HG03196 (cell line): ENCODE measurements around the gene ACO1.
A peak's percentile ranks its signal among the peaks of the same experiment; 100 is the strongest.
"Not testable (repeated sequence)": the region's sequence is repeated elsewhere in the genome, so short reads cannot be mapped to it uniquely, and the experiment has no call there.

ENCODE experiments used
- ATAC-seq: cut with Tn5 transposase; IDR thresholded peaks from one replicate; pipeline ENCODE4 v1.9.1; 2021; ENCODE audit not compliant: unreplicated experiment

The ACO1 gene

DNA sequence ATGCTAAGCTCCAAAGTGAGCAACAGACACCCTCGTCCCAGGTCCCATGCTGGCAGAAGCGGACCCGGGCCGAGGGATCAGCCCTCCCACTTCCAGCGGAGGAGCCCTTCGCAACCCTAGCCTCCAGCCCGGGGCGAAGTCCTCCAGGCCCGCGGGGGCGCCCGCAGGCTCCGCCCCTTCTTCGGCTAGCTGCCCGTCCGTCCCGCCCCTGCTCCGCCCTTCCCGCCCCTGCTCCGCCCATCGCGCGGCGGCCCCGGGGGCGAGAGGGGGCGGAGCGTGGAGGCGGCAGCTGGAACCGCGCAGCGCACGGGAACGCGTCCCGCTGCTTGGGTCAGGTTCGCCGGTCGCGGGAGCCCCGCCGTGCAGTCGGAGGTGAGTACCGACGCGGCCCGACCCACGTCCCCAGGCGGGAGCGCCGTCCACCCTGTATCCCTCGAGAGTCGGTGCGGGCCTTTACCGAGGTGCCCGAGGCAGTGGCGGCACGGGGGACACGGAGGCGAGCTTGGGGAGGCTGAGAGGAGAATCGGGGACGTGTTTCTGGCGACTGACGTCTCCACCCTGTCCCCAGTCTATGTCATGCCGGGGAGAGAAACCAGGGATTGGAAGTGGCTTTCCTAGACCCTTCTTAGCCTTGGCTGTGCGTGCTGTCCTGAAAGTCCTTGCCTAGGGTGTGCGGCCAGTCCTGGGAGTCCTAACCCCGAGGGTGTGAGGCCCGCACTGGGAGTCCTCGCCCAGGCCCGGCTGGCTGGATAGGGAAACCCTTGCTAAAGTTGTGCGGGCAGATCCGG, at the start of gene ACO1:
Gene ACO1 (plus strand): TSS at position 280 of the 788 bp plus-strand sequence. CDS start 20,864 bp downstream, outside the sequence.
- ATAC-seq: peak; percentile 99

DNA sequence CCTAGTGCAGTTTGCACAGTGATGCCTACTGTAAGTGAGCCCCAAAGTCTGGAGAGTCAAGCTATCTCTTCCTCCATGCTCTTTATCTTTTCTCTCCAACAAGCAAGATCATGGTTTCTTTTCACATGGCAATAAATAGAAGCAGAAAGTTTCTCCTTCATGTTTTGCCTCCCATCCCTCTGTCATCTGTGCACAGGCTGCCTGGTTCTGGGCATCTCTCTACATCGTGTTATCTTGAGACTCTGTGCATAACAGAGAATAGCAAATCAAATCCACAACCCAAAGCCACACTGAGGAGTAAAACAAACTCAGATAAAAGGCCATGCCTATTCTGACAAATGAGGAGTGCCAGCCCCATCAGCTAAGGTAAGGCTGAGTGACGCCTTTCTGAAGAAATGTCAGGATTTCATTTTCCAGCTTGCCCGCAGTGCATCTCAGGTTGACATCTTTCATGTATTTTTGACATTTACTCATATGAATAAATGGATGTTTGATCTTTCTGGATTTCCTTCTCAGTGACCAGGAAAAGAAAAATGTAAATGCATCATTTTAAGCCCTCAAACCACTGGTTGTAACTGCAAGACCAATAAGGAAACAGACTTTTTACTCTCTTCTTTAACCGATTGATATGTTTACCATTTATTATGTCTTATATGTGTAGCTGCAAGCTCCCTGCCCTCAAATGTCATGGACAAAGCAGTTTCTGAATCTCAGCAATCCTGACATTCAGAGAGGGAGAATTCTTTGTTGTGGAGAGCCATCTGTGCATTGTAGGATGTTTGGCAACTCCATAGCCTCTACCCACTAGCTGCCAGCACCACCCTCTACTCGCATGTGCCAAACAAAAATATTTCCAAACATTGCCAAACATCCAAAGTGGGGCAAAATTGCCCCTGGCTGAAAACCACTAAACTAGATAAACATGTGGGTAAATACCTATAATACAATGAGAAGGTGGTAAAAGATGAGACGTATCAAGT, 49.2 kb upstream of the ACO1 start:
- no peak for ATAC-seq

DNA sequence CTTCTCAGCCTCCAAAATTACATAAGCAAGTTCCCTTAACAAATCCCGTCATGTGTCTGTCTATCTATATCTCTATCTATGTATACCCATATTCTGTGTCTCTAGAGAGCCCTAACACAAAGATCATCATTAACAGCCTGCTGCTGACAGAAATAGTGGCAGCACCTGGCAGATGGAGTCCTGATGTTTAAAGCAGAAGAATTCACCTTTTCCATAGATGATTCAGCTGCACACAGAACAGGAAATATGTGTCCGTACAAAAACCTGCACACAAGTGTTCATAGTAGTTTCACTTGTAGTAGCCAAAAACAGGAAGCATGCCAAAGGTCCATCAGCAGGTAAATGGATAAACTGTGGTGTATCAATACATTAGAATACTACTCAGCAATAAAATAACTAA, 45.0 kb upstream of the ACO1 start:
- peak; percentile 81 for ATAC-seq

DNA sequence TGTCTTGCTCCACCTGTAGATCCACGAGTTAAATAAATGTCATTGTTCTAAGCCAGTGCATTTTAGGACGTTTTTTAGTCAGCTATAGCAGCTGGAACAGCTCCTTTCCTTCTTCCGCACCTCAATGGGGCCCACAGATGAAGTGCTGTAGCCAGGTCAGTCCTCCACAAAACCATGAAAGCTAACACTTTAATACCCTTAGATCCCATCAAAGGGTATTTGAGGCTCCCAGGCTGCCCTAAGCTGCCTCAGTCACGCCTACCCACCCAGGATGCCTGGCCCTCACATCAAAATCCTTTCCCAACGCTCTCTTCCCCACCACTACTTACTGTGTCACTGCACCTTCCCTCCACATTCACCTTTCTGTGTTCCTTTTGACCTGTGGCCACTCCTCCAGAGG, 44.1 kb upstream of the ACO1 start:
- ATAC-seq: no peak

DNA sequence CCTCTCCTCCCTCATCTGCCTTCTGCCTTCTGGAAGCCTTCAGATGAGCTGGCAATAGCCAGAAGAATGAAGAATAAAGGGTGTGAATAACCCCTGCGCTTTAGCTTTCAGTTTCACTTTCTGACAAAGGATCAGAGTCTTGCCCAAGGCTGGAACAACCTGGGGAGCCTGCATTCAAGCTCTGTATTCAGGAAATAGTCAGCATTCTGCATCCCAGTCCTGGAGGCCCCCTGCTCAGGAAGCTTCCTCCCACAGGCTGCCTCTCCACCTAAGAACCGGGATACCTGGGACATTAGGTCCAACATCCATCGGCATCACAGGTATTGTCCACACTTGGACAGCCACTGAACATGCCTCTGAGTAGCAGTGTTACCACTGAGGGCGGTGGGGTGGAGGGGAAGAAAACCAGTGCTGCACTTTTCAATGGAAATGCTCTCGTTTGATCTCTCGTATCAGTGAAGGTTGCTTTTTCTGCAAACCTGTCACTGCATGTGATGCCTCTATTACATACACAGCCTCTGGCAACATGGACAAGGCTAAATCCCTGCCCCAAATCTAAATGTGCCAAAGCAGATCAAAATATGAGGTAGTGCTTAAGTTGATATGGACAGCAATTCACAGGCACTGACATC, 39.8 kb upstream of the ACO1 start:
- ATAC-seq: no peak

- ATAC-seq: no peak
Observed at GRCh38 chr9:32345243-32345642, 39.2 kb upstream of the ACO1 start.

GRCh38 chr9:32347571-32347970, 36.9 kb upstream of the ACO1 start:
- no peak for ATAC-seq

GRCh38 chr9:32348106-32348695, 36.2 kb upstream of the ACO1 start:
- no peak for ATAC-seq

DNA sequence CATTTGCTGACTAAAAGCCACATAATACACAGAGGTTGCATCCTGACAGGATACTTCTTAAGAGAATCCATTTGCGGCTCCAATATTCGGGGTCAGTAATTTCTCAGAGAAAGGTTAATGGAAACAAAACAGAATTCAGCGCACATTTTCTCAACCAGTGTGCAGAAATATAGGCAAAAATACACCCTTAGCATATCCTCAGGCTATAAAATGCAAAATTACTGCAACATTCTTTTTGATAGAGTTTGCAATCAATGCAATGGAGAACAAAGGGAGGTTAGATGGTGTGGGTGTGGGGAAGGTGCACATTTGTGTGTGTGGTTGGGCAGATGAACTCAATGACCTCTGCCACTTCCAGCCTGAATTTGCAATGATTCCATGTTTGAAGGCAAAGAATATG, 35.4 kb upstream of the ACO1 start:
- no peak for ATAC-seq

GRCh38 chr9:32350682-32351081, 33.8 kb upstream of the ACO1 start:
- ATAC-seq: no peak

DNA sequence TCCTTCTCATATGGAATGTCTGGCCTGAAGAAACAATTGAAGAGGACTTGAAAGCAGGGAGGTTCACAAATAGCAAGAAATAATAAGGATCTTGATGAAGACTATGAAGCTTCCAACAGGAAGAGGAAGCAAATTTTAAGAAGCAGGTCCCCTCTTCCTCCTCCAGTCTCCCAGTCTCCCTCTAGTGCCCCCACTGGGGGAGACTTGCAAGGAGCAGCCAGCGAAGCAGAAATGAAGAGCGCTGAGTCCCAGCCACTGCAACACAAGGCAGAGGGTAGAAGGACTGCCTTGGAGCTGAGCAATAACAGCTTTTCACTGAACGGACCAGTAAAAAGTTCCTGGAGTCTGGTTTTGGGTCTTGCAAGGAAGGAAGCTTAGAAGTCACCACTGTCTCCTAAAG, 32.6 kb upstream of the ACO1 start:
- ATAC-seq: no peak

DNA sequence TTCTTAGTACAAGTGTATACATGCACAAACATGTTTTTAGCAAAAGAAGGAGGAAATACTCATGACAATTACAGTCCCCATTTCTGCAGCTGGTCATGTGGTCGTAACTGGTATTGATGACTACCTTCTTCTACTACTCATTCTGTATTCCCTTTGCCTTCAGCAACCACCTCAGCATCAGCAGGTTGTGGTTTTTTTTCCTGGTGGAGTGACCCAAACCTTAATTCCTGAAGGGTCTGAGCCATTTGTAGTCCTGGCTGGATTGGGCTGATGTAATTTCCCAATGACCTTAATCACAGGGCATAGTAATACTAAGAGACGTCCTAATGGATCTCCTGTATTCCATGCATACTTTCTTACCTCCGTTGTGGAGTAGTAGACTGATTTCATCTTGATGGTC, 31.0 kb upstream of the ACO1 start:
- not testable (repeated sequence) for ATAC-seq

GRCh38 chr9:32359452-32359851, 25.0 kb upstream of the ACO1 start:
- ATAC-seq: no peak

DNA sequence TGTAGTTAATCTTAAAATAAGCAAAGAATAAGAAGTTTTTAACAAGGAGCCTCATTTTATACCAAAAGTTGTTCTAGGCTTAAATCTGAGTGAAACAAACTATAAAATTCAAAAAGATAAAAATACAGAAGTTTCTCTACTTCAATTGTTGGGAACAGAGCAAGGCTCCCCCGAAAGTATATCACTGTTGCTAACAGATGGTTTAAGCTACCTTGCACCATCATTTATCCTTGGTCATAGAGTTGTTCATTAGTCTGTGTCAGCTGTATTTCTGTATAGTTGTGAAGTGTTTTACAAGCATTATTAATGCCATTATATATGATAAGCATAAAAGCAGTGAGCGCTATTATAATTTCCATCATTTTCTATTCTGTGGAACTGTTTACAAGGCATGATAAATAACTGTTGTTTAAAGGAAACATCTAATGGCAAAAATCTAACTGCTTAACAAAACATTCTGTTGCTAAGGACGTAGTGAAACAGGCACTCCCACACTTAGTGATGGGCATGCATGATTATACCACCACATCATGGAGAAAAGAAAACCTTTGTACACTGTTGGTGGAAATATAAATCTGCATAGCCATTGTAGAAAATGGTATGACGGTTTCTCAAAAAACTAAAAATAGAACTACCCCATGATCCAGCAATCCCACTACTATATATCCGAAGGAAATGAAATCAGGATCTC, 23.3 kb upstream of the ACO1 start:
- ATAC-seq: no peak

GRCh38 chr9:32371279-32371678, 13.2 kb upstream of the ACO1 start:
- ATAC-seq: no peak

DNA sequence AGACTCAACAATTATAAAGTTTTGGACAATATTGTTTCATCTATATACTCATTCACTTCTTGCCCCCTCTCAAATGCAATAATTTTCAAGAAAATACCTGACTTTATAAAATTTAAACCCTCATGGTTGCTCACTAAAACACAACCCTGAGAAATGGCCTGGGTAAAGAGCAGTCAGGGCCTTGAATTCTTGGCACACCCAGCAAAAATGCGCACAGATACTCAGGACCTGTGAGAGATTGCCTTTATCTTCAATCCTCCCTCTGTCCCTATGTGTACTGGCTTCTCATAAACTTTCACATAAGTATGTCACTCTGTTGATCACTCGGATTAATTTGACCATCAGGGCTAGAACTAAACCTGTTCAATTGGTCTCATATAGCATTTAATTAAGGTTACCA, 12.8 kb upstream of the ACO1 start:
- ATAC-seq: no peak

GRCh38 chr9:32376285-32376684, 8.2 kb upstream of the ACO1 start:
- no peak for ATAC-seq

- peak; percentile 61 for ATAC-seq
Observed at GRCh38 chr9:32378496-32378895, 5.9 kb upstream of the ACO1 start.

DNA sequence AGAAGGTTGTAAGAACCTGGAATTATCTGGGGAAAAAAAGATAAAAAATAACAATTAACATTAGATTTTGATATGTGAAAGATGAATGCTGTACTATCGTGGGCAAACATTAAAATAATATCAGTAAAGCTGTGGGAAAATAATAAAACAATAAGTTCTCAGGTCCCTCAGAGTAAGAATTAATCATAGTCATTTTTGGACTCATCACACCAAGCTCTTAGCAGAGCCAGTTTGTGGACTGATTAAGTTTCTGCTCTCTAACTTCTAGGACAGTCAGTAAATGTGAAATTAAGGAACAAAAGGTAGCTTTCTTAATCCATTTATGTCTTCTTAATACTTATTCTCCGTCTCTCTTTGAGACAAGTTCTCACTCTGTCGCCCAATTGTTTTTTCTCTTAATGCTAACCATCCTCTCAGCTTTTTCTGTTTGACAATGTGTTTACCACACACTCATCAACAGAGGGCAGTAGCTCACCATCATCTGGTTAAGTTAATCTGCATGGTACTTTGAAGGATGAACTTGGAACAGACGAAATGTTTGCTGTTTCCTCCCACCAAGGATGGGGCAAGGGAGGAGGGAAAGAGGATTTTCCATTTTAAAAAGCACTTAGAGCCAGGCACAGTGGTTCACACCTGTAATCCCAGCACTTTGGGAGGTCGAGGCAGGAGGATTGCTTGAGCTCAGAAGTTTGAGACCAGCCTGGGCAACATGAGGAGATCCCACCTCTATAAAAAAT, 5.3 kb upstream of the ACO1 start:
- peak; percentile 75 for ATAC-seq

DNA sequence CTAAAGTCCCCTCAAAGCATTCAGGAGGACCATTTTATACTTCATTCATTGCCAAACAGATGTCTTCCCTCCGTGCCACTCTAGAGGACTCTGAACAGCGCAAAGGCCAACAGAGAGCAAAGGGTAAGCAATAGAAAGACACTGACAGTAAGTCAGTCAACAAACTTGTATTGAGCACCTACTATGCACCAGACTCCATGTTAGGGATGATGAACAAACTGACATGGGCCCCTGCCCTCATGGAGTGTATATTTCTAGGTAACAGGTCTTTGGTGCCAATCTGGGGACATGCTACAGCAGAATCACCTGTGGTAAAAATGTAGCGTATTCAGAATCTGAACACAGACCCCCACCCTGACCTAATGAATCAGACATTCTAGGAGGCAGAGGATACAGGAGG, 3.5 kb upstream of the ACO1 start:
- no peak for ATAC-seq
